Stimulated activated CD4-positive, alpha-beta T cell treated with anti-CD3 and anti-CD28 coated beads, Interleukin-1b, Interleukin-23, amount 100 ng/mL, for 48 hours (primary cell): ENCODE results near the gene KIF12.

Experiments used
- DNase-seq: peaks from one replicate; pipeline ENCODE4 v3.0.0-alpha.2; 2020

The KIF12 gene

DNA sequence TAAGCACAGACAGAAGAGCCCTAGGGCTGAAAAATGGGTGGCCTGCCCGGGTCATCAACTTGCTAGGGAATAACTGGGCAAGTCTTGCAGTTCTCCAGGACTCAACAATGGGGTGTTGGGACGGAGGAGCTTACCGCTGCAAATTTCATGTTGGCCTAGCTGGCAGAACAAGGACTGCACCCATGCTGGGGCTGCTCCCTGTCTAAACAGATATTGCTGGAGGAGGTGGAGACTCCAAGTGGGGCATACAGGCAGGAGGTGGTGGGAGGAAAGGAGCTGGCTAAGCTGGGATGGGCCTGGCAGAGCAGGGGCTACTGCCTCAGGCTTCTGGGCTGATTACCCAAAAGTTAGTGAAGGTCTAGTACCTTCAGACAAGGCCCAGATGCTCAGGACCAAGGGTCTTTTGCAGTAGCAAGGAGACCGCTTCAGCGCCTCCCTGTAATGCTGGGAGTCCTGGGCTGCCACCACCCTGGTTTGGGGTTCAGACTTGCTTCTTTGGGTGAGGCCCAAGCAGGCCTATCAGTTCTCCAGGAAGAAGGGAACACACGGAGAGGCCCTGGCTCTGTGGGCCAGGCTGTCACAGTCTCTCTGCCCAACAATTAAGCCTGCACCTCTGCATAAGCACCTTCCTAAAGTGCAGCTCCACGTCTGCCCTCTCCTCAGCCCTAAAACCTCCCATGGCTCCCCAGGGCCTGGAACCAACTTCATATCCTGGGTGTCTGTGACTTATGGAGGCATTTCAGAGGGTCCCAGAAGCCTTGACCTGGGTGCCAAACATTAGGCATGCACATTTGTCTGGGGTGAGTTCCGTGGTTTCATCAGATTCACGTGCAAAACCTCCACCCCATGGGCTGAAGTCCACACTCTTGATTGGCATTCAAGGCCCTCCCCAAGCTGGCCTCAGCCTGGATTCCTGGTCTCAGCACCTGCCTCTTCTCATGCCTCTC is 24.2 kb upstream of the KIF12 start:
- DNase-seq = no peak

DNA sequence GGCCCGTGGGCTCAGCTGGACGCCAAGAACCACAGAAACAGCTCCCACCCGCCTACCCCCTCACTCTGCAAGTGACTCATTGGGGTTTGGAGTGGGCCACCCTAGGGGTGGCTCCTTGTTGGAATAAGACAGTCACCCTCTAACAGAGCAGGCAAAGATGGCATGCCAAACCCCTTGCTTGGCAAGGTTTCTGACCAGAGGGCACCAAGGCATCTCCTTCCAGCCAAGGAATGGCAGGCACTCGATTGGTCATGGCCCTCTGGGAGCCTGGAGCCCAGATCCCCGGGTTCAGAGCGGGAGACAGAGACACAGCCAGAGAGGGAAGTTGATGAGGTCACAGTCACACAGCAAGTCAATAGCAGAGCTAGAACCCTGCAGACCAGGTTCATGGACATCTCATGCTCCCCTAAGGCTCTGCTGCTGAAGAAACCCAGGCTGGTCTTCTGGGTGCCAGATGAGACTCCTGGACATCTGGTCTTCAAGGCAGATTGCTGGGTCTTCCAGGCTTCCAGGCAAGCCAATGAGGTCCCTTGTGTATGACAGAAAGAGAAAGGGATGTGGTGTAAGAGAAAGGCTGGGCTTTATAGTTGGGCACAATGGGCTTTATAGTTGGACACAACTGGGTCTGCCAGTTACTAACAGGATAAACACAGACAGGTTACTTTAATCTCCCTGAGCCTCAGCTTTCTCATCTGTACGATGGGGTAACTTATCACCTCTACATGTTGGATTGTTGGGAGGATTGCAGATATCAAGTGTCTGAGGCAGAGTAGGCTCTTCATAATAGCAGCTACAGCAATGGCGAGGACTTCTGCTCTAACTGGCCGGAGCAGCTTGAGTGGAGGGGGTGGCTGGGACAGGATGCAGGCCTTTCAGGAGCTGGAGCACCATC is 23.3 kb upstream of the KIF12 start:
- DNase-seq = no peak

DNA sequence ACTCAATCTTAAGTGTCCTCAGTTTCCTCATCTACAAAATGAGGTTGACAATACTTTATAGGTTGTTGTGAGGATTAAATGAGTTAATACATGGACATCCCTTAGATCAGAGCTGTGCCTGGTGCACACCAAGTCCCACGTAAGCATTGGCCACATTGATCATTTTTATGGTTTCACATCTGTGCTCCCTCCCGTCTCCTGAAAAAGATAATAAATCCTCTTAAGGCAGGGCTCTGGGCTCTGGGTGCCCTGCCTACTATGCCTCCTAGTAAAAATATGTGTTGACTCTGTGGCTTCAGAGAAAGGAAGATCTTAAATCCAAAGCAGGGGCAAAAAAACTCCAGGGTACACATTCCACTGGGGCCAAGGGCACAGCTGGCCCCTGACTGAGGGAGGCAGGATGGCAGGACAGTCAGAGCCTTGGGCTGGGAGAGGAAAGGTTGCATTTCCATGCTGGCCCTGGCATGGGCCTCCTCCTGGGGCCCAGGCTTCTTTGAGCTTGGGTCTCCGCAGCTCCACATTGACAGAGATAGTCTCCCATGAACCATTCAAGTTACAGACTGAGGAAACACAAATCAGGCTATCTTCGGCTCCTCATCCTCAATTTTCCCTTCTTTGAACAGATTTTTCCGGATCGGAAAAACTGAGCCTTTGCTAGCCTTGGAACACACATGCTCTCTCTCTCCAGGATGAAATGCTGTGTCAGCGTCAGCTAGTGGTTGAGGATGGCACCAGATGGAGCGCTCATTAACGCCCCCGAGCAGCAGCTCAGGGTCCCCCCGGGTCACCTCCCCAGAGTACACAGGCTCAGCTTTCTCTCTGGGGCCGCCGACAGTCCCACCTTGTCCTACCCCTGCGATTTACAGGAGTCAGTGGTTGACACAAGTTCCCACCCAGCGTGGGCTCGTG is 22.4 kb upstream of the KIF12 start:
- DNase-seq = no peak

DNA sequence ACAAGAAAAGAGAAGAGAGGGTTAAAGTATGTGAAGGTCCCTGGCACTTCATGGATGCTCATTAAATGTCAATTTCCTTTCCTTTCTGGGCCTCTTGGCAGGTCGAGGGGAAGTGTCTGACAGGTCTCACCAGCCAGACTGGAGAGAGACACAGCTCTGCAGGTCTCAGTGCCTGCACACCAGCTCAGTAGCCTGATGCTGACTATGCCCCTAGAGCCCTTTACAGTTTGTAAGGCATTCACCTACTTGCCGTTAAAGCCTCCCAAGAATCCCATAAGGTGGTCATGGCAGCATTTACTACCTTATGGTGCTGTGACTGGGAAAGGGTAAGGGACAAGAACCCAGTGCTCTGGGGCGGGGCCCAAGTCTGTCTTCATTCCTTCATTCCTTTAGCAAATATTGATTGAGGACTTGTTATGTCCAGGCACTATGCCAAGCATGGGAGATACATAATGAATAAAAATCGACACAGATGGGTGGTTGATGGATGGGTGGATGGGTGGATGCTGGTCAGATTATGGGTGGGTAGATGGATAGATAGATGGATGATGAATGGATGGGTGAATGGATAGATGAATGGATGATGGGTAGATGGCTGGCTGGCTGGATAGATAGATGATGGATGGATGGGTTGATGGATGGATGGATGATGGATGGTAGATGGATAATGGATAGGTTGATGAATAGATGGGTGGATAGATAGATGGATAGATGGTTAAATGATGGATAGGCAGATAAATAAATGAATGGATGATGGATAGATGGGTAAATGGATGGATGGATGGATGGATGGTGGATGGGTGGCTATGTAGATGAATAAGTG is 21.3 kb upstream of the KIF12 start:
- DNase-seq = no peak

DNA sequence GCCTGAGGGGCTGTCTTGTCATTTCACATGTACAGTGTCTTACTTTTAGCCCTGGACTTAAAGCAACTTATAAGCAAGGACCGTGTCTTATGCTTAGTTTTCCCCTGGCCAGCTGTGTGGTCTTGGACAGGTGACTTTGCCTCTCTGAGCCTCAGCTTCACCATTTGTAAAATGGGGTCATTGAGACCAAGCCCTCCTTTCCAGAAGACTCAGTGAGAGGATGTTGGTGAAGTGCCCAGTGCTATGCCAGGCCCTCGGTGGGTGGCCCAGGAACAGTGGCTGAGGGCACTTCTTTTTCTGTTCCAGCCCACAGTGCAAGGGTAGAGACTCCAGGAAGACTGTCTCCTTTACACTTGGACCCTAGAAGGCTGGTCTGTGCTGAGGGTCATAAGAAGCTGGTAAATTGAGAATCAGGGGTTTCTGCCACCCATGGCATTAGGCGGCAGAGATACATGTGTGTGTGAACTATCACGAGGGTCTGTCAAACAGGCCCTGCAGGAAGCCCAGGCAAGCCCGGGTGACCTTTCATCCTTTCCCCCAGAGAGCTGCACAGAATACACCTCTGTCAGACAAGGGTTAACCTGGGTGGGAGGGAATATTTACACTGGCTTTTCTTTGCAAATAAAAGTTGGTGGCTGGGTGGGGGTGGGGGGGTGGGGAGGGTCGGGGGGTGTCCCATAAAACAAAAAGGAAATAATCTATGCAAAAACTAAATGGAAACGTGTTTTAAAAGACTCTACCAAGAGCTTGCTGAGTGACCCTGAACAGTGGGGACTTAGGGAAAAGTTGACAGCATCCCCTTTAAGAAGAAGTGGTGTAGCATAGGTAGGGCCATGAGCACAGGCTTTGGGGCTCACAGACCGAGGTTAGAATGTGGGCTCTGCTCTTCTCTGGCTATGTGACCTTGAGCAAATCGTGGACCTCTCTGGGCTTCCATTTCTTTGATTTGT is 20.4 kb upstream of the KIF12 start:
- DNase-seq = no peak

DNA sequence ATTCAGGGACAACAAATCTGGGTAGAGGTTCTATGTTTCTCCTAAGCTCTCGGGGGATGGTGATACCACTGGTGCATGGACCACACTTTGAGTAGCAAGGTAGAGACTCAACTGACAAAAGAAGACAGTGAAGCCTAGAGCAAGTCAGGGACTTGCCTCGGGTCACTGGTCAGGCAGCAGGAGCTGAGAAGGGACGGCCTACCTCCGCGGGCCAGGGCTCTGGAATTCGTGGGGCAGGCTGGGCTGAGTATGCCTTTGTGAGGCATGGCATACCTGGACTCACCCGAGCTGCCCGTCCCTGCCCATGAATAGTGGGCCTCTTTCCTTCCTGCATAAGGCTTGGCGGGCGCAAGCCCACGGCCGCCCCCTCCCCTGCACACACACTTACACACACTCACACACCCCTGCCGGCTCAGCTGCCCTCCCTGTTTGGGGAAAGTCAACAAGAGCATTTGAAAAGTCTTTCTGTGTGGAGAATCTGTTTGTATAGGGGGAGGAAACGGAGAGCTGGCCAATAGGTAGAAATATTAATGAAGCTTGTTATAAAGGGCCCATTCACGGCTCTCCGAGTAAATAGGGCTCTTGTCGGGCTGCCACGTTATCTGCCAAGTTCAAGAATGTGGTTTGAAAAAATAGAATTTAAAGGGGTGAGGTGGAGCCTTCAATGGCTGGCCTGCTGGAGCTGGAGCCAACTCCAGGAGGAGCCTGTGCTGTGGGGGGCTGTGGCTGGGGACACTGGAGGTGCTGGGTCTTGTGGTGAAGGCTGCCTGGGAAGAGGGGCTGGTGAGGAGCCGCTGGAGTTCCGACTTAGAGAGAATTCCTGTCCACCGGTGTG is 19.1 kb upstream of the KIF12 start:
- no peak for DNase-seq

DNA sequence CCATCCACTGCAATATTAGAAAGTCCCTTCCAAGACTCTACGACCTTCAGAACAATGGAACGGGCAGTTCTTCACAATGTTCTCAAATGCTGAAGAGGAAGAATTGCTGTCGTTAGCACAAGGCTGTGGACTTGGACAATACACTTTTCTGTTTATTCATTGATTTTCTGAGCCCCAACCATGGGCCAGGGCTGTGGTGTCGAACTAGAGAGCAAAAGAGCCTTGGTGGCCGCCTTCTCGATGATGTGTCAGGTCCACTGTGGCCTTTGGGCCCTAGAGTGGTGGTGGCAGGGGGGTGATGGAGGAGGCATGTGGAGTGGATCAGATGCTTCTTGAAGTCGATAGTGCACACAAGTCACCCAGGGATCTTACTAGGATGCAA is 18.5 kb upstream of the KIF12 start:
- DNase-seq = no peak

DNA sequence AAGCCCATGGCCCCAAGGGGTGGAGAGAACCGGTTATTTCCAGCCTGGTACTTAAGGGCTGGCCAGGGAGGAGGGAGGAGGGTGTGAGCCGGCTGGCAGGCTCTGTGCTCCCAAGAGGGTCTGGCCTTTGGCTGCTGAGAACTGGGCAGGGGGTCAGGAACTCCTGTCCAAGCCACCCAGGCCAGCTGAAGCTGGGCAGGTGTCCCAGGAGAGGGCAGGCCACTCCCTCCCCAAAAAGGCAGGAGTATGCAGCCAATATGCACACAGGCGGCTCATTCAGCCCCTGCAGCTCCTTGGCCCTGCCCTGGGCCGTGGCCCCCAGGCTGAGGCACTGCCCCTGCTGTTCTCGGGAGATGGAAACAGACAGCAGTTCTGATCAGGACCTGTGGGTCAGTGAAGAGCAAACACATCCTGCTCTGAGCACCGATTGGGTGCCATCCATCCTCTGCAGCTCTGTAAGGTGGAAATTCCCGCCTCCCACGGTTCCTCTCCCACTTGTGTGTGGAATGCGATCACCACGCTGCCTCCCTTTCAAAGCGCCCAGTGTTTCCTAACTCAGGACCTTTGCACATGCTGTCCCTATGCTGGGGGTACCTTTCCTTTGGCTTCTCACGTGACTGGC is 17.1 kb upstream of the KIF12 start:
- no peak for DNase-seq

DNA sequence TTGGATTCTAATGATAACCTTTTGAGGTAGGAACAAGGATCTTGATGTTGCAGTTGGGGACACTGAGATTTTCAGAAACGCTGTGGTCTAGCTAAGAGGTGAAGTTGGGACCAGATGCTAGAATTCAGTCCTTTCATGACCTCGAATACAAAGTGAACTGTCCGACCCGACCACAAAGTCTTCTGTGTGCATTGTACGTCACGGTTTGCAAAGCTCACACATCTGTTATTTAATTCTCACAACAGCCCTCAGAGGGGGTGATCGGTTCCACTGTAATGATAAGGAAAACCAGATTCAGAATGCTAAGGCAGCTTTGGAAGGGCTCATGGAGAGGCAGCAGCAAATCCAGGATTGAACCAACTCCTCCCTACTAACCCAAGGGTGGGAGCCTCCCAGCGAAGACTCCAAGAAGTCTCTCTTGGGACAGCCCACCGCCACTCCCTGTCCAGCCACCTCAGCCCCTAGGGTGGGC is 16.6 kb upstream of the KIF12 start:
- no peak for DNase-seq

DNA sequence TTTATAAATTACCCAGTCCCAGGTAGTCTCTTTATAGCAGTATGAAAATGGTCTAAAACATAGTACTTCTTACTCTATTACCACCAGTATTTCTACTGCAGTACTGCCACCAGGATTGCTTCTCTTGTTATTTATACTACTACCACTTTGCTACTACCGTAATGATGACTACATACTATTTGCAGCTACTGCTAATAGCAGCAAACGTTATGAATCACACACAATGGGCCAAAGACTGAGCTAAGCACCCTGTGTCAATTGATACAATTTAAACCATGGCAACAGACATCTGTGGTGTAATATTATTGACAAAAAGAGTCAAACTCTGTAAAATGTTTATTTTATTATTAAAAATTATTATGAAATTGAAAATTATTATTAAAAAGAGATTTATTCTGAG is 15.3 kb upstream of the KIF12 start:
- DNase-seq = no peak

DNA sequence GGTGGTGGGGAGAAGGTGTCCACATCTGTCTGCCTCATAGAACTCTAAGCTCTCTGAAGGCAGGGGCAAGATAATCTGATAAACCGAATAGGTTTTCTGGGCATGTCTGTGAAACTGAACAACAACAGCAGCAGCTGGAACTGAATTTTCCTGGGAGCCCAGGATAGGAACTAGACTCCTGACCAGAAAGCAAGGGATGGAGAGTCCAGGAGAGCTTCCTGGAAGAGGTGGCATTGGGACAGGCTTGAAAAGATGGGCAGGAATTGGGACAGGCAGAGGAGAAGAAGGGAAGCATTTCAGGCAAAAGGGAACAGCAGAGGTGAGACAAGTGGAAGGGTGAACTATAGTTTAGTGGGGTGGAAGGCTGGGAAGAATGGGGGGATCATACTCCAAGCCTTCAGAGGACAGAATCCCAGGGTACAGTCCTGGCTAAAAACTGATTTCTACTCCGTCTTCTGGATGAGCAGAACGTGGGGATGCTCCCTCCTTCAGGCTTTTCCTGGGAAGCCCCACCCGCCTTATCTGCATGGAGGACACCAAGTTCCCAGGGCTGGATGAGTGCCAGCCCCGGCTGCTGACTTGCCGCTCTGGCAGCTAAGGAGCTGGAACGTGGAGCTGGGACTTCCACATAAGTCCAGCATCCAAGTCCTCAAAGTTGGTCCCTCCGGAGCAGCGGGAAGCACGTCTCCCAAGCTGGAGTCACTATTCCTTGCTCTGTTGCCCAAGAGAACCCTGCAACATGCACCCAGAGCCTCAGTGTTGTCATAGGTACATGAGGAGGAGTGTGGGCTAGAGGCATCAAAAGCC is 13.9 kb upstream of the KIF12 start:
- DNase-seq = no peak

DNA sequence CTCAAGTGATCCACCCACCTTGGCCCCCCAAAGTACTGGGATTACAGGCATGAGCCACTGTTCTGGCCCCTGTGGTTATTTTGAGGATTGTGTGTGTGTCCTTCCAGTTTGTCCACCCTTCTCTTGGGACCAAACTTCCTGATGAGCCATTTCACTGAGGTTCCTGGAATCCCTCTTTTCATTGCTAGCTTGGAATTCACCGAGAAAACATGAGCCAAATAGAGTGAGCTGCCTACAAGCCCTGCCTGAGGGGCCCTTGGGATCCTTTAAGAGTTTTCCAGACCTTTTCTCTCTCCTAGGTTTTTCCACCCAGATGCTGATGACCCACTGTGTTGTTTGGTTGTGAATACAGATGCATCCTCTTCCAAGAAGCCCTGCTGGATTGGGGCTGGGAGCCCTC is 13.2 kb upstream of the KIF12 start:
- DNase-seq = no peak

DNA sequence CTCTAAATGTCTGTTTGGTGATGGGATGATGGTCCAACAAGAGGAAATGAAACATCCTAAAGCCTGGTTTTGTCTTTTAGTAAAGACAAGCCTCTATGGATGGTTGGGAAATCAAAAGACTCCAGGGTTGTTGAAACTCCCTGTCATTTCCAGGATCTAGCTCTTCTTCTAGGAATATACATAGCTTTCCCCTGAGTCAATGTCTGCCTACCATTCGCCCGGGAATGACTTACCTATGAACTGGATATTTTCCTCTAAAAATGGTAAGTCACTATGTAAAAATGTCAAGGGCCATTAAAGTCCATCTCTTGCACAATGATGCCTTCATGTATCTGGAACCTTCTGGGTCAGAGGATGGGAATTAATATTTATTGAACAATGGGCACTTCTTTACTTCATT is 11.1 kb upstream of the KIF12 start:
- DNase-seq = no peak

DNA sequence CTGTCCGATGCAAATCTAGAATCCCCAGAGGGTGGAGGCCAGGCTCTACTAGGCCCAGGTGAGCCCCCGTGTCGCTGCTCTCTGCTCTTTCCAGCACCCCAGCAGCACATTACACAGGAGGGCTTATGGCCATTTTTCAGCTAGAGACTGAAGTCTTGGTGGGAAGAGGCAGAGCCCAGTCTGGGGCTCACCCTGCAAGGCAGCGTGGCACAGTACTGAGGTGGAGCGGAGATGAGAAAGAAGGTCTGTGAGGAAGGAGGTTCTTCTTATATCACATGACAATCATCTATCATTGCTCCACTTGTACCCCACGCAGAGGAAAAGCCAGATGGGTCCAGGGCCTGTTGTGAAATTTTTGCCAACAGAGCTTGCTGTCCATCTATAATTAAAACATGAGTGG is 10.0 kb upstream of the KIF12 start:
- no peak for DNase-seq

DNA sequence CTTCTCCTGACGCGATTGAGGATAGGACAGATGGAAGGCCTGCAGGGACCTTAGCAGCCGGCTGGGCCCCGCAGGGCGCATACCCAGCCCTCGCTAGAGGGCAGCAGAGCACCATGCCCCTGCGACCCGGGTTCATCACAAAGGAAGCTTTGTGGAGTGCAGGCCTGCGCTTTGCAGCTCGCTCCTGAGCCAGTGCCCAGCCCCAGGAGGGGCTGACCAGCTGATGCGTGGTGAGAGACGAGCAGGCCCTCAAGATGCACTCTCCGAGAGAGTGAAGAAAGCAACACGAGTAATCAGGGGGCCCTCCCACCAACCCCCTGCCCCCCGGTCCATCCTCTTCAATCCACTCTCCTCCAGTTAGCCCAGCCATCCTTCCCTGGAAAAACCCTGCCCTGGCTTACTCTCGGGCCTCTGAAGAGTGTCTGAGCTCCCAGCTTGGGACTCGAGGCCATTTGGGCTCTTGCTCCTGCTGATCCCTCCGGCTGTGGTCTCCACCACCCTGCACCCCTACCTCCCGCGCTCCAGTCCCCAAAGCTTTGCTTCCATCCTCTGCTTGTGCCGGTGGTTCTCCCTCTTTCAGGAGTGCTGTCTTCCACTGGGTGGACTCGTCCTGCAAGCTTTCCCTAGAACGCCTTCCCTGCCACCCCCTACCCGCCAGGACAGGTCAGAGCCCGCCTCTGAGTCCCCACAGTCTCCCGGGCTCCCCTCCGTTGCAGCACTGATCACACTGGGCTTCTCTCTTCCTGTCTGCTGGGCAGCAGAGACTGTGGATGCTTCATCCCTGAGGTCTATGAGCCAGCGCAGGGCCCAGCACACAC is 9.1 kb upstream of the KIF12 start:
- DNase-seq = peak; percentile 62

DNA sequence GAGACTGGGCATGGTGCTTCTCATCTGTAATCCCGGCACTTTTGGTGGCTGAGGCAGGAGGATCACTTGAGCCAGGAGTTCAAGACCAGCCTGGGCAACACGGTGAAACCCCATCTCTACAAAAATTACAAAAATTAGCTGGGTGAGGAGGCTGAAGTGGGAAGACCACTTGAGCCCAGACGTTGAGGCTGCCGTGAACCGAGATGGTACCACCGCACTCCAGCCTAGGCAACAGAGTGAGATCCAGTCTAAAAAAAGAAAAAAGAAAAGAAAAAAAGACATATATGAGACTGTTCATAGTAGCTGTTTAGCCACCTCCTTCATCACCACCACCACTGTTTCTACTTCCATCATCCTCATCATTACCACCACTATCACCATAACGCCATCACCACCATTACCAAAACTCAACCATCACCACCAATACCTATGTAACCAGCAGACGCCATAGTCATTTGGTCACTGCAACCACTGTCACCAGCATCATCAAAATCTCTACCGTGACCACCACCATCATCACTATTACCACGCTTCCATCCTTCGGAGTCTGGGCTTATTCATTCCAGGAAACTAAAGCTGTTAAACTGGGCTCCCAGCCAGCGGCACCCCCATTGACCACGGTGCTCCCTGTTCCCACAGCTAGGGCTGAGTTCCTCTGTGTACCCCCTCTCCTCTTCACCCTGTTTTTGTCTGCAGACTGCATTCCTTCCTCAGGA is 8.4 kb upstream of the KIF12 start:
- no peak for DNase-seq

DNA sequence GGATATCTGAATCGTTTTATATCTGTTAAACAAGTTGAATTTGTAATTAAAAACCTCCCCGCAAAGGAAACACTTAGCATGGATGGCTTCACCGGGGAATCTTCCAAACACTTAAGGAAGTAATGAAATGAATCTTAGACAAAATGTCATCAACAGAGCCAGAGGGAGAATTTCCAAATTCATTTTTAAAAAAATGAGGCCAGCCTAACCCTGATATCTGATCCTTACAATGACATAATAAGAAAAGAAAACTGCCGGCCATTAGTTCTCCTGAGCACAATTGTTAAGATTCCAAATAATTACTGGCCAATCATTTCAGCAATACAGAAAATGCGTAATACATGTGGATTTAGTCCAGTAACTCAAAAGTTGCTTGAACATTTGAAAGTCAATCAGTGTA is 6.1 kb upstream of the KIF12 start:
- DNase-seq = no peak
